ENCODE results near the gene STARD13. TPM values are rescaled to one million over a fixed set of nuclear protein-coding genes. Genes with fewer than 3 reads are reported as not detected.

Gene STARD13
- polyA plus RNA-seq, 1 donor (not counting 4 experiments of a cell fraction or from before 2014, with no cell fraction given), result 11.9 TPM

DNA sequence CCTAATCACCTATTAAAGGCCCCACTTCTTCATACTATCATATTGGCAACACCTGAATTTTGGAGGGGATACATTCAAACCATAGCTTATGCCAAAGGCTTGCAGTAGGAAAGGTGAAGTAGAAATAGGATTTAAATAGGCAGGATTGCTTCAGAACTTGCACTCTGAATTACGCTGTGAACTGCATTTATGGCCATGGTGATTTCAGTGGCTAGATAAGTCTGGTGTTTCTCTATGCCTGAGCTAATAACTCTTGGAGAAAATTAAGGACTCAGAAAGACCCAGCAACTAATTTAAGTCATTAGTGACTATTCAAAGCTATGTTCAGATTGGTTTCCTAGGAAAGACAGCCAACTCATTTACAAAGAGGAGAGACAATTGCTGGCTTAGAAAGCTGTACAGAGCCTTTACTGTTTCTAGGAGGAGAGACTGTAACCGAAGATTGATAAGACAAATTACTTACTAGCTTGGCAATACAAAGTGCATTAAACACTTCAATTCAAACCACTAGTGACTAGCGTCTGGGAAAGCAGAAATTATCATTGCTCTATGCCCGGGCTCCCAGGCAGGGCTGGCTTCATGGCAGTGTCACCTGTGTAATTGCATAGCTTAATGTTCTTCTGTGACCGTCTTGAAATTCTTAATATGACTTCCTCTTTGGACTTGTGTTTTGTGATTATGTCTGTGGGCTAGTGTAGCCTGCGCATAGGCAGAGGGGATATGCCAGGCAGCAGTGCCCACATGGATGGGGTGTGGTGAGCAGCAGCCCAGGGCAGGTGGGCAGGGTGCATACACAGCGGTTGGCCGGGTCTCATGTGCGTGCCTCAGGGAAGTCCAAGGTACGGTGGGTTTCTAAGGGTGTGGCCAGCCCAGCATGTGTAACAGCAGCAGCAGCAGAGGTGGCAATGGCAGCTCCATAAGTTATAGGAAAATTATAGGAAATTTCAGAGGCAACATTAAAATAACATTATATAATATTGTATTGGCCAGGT, 209.3 kb downstream of the STARD13 start:
- no peak overlapping the region for H3K27ac ChIP-seq (ENCODE audit: control insufficient read depth, insufficient read depth, low read length)
- no peak overlapping the region for H3K4me2 ChIP-seq (ENCODE audit: control insufficient read depth, extremely low read depth, insufficient read depth, low read depth, low read length)
- no peaks in the 10 kb centered on the region for H3K9me1 ChIP-seq (ENCODE audit: control insufficient read depth, extremely low read depth, insufficient read depth, low read length)
- no peak overlapping the region for H2AFZ ChIP-seq (ENCODE audit: control insufficient read depth, low read length)
- no peaks in the 10 kb centered on the region for H4K20me1 ChIP-seq (ENCODE audit: control insufficient read depth, extremely low read depth, insufficient read depth, low read length)
- TF ChIP-seq EZH2 (IDR thresholded peaks at IDR 0.05; ENCODE audit: low read length), result no peak
- TF ChIP-seq, protein P1, sequence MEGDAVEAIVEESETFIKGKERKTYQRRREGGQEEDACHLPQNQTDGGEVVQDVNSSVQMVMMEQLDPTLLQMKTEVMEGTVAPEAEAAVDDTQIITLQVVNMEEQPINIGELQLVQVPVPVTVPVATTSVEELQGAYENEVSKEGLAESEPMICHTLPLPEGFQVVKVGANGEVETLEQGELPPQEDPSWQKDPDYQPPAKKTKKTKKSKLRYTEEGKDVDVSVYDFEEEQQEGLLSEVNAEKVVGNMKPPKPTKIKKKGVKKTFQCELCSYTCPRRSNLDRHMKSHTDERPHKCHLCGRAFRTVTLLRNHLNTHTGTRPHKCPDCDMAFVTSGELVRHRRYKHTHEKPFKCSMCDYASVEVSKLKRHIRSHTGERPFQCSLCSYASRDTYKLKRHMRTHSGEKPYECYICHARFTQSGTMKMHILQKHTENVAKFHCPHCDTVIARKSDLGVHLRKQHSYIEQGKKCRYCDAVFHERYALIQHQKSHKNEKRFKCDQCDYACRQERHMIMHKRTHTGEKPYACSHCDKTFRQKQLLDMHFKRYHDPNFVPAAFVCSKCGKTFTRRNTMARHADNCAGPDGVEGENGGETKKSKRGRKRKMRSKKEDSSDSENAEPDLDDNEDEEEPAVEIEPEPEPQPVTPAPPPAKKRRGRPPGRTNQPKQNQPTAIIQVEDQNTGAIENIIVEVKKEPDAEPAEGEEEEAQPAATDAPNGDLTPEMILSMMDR (optimal IDR thresholded peaks at IDR 0.05 in 1 of 3, IDR thresholded peaks at IDR 0.05 in 1 of 3, conservative IDR thresholded peaks at IDR 0.05 in 1 of 3; ENCODE audit: extremely low read depth in 1 of 3, insufficient read depth in 2 of 3, low read length in 3 of 3), result no peak
- no peaks in the 10 kb centered on the region for H3K27me3 ChIP-seq (ENCODE audit: control insufficient read depth, extremely low read depth, insufficient read depth, low read length)
- no peaks in the 10 kb centered on the region for H3K36me3 ChIP-seq (ENCODE audit: control insufficient read depth in 2 of 2, extremely low read depth in 1 of 2, insufficient read depth in 2 of 2, low read length in 2 of 2)
- no peak overlapping the region for H3K9ac ChIP-seq (ENCODE audit: control insufficient read depth, extremely low read depth, insufficient read depth, low read length)
- no peak overlapping the region for H3K4me3 ChIP-seq (ENCODE audit: control insufficient read depth in 2 of 3, extremely low read depth in 1 of 3, insufficient read depth in 2 of 3, low read depth in 1 of 3, low read length in 3 of 3)
- H3K4me1 ChIP-seq (ENCODE audit: control insufficient read depth, extremely low read depth, insufficient read depth, low read length), result no peaks in the 10 kb centered on the region
- H3K79me2 ChIP-seq (ENCODE audit: control insufficient read depth, insufficient read depth, low read length), result no peaks in the 10 kb centered on the region
- FAIRE-seq (no peak), DNase-seq (ENCODE audit: low read depth, low spot score) (no peak)
- no peaks in the 10 kb centered on the region for H3K9me3 ChIP-seq (ENCODE audit: control insufficient read depth, low read depth, low read length)
- dilution Hi-C loops (cut with MboI; ENCODE audit: extremely low pct_ligation_motif_present, low sequenced_read_pairs), result no loop called here

DNA sequence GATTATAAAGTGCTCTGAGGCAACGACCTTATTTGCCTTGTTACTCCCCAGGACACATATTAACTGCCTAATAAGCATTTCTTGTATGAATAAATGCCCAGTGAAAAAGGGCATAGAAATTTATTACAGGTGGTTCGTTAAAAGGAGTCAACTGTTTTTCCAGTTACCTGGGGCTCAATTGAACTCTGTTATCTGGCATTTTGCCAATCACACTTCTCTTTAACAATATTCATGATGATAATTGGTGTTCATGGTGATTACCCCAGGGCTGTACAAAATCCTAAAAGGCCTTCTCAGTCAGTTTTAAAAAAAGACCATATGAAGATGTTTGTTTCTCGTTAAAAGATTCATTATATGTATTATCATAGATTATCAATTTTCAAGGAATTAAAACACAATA, 212.2 kb downstream of the STARD13 start:
- no peaks in the 10 kb centered on the region for H3K4me1 ChIP-seq (ENCODE audit: control insufficient read depth, extremely low read depth, insufficient read depth, low read length)
- H3K4me3 ChIP-seq (ENCODE audit: control insufficient read depth in 2 of 3, extremely low read depth in 1 of 3, insufficient read depth in 2 of 3, low read depth in 1 of 3, low read length in 3 of 3), result no peak overlapping the region
- no peak for TF ChIP-seq EZH2 (IDR thresholded peaks at IDR 0.05; ENCODE audit: low read length)
- TF ChIP-seq, protein P1 (optimal IDR thresholded peaks at IDR 0.05 in 1 of 3, IDR thresholded peaks at IDR 0.05 in 1 of 3, conservative IDR thresholded peaks at IDR 0.05 in 1 of 3; ENCODE audit: extremely low read depth in 1 of 3, insufficient read depth in 2 of 3, low read length in 3 of 3), result no peak
- H2AFZ ChIP-seq (ENCODE audit: control insufficient read depth, low read length), result no peak overlapping the region
- no peak overlapping the region for H3K9ac ChIP-seq (ENCODE audit: control insufficient read depth, extremely low read depth, insufficient read depth, low read length)
- H3K27ac ChIP-seq (ENCODE audit: control insufficient read depth, insufficient read depth, low read length), result no peak overlapping the region
- H4K20me1 ChIP-seq (ENCODE audit: control insufficient read depth, extremely low read depth, insufficient read depth, low read length), result no peaks in the 10 kb centered on the region
- no peaks in the 10 kb centered on the region for H3K79me2 ChIP-seq (ENCODE audit: control insufficient read depth, insufficient read depth, low read length)
- dilution Hi-C loops (cut with MboI; ENCODE audit: extremely low pct_ligation_motif_present, low sequenced_read_pairs), result no loop called here
- FAIRE-seq, result no peak
- no peak for DNase-seq (ENCODE audit: low read depth, low spot score)
- H3K9me1 ChIP-seq (ENCODE audit: control insufficient read depth, extremely low read depth, insufficient read depth, low read length), result no peaks in the 10 kb centered on the region
- H3K27me3 ChIP-seq (ENCODE audit: control insufficient read depth, extremely low read depth, insufficient read depth, low read length), result no peaks in the 10 kb centered on the region
- no peaks in the 10 kb centered on the region for H3K36me3 ChIP-seq (ENCODE audit: control insufficient read depth in 2 of 2, extremely low read depth in 1 of 2, insufficient read depth in 2 of 2, low read length in 2 of 2)
- H3K4me2 ChIP-seq (ENCODE audit: control insufficient read depth, extremely low read depth, insufficient read depth, low read depth, low read length), result no peak overlapping the region
- H3K9me3 ChIP-seq (ENCODE audit: control insufficient read depth, low read depth, low read length), result no peaks in the 10 kb centered on the region
